Omental fat pad (tissue), 4 donors: Measurements from ENCODE around the gene GREB1. TPM values are rescaled to one million over a fixed set of nuclear protein-coding genes. Genes with fewer than 3 reads are reported as not detected.

ENCODE experiments used
- ATAC-seq: fragments of 150-250 bp; one replicate; pipeline ENCODE4 v1.9.1; 2016; ENCODE audit warnings: mild to moderate bottlenecking, moderate library complexity; ENCODE audit not compliant: low FRiP score
- DNase-seq: peaks from one replicate; pipeline ENCODE4 v3.0.0-alpha.2; 2019; ENCODE audit warnings: low spot score
- CTCF ChIP-seq, 3 donors: fragments of 450-650 bp; IDR thresholded peaks; one replicate each; pipeline ENCODE4 v1.5.1; 2016 to 2017; ENCODE audit warnings: antibody characterized with exemption in 3 of 3, mild to moderate bottlenecking in 3 of 3, moderate library complexity in 2 of 3
- total RNA-seq, 4 donors: library from RNA; depleted of rRNA; stranded (reverse); fragments of >200 nt; gene quantifications; one replicate each; pipeline ENCODE4 v1.1.0, GENCODE V29; 2016

Gene GREB1
- total RNA-seq, 4 donors from 2014 or later = 1.9 to 12.4 (median 4.1) TPM

GRCh38 chr2:11592671-11593574 is 59.1 kb downstream of the GREB1 start:
- ATAC-seq = no peak
- no peak for DNase-seq
- TF ChIP-seq CTCF (IDR thresholded peaks at IDR 0.05) = no peak

GRCh38 chr2:11596801-11597200 is 63.0 kb downstream of the GREB1 start:
- DNase-seq (no peak), ATAC-seq (no peak)
- TF ChIP-seq CTCF (IDR thresholded peaks at IDR 0.05) = no peak

DNA sequence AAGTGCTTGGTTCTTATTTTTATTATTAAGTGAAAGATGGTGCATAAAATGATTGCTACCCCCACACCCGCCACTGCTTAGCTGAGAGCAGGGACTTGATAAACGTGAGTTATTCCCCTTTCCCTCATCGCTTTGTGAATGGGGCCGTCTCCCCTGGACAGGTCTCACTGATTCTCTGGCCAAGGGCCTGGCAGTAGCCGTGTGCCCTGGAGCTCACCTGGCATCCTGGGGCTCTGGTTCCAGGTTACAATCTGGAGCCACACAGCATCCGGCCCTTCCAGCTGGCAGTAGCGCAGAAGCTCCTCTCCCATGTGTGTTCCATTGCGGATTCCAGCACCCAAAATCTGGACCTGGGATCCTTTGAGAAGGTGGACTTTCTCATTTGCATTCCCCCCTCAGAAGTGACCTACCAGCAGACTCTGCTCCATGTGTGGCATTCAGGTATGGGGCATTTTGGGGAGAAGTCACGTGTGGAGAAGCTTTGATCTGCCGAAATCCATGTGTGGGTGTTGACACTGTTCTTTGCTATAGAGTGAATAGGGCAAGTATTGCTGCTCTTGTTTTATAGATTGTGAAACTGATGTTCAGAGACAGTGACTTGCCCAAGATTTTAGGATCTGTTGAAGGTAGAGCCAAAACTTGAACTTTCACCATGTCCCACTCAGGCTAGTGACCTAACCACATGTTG is 63.8 kb downstream of the GREB1 start:
- no peak for DNase-seq
- no peak for ATAC-seq
- no peak for TF ChIP-seq CTCF (IDR thresholded peaks at IDR 0.05)

- ATAC-seq = no peak
- DNase-seq = no peak
- no peak for TF ChIP-seq CTCF (IDR thresholded peaks at IDR 0.05)
Observed at GRCh38 chr2:11598228-11598731, 64.4 kb downstream of the GREB1 start.

DNA sequence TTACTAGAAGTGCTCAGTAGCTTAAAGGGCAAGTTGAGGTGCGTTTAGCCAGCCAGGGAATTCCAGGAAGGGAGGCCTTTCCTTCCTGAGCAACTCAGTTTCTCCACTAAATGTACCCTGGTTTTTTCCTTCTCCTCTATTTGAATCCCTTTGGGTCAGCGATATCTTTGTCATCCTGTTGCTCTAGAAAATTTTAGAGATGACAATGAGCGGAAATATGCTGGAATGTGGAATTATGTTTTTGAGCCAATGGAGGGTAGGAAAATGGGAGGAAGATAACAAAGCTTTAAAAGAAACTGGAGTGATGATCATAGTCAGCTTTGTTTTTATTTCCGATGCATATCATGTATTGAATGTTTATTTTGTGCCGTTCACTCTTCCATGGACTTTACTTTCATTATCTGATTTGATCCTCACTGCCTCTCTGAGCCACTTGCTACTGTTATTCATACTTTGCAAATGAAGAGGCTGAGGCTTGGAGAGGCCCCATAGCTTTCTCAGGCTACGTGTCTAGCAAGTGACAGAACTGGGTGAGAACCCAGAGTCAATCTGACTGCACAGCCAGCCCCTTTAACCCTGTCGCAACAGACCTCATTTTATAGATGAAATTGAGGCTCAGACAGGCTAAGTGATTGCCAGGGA is 68.8 kb downstream of the GREB1 start:
- ATAC-seq (no peak), DNase-seq (no peak)
- TF ChIP-seq CTCF (IDR thresholded peaks at IDR 0.05) = no peak

DNA sequence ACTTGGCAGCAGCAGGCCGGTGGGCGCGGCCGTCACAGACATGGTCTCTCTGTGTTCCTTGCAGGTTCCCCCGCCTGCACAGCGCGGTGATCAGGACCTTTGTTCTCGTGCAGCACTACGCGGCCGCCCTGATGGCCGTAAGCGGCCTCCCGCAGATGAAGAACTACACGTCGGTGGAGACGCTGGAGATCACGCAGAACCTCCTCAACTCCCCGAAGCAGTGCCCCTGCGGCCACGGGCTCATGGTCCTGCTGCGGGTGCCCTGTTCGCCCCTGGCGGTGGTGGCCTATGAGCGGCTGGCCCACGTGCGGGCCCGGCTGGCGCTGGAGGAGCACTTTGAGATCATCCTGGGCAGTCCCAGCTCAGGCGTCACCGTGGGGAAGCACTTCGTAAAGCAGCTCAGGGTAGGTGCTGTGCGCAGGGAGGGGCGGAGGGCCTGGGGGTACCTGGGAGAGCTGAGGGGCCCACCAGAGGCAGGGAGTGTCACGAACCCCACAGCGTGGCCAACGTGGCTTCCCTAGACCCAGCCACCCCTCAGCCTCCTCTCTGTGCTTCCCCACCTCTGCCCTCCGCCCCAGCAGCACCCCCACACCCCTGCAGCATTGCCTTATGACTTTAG is 76.9 kb downstream of the GREB1 start:
- TF ChIP-seq CTCF (IDR thresholded peaks at IDR 0.05) = no peak
- no peak for ATAC-seq
- DNase-seq = no peak
